Mucosa of rectum (tissue), 2 donors: ENCODE results near the gene RPH3AL.

Source experiments
- H3K27ac ChIP-seq, 2 donors: one replicate each; pipeline ENCODE4 v1.7.0; 2013; ENCODE audit warnings: inconsistent platforms in 2 of 2, low read depth in 2 of 2, low read length in 2 of 2
- H3K27me3 ChIP-seq, 2 donors: one replicate each; pipeline ENCODE4 v1.7.0; 2013; ENCODE audit warnings: low read length in 2 of 2; ENCODE audit not compliant: control insufficient read depth in 2 of 2, insufficient read depth in 2 of 2
- H3K36me3 ChIP-seq, 2 donors: one replicate each; pipeline ENCODE4 v1.7.0; 2013; ENCODE audit warnings: low read length in 2 of 2; ENCODE audit not compliant: control insufficient read depth in 2 of 2, insufficient read depth in 2 of 2
- H3K4me1 ChIP-seq, 2 donors: one replicate each; pipeline ENCODE4 v1.7.0; 2013; ENCODE audit warnings: low read length in 2 of 2, mild to moderate bottlenecking in 1 of 2; ENCODE audit not compliant: control insufficient read depth in 2 of 2, insufficient read depth in 2 of 2
- H3K4me3 ChIP-seq, 2 donors: one replicate each; pipeline ENCODE4 v1.7.0; 2013; ENCODE audit warnings: low read length in 2 of 2
- H3K9ac ChIP-seq, 2 donors: one replicate each; pipeline ENCODE4 v1.7.0; 2013; ENCODE audit warnings: low read length in 2 of 2, low read depth in 1 of 2, mild to moderate bottlenecking in 1 of 2
- H3K9me3 ChIP-seq, 2 donors: one replicate each; pipeline ENCODE4 v1.7.0; 2013; ENCODE audit warnings: low read length in 2 of 2; ENCODE audit not compliant: control insufficient read depth in 2 of 2
- donor health status: healthy.
- donor health status: Normal muscosa, but diverticular disease.

RPH3AL gene

DNA sequence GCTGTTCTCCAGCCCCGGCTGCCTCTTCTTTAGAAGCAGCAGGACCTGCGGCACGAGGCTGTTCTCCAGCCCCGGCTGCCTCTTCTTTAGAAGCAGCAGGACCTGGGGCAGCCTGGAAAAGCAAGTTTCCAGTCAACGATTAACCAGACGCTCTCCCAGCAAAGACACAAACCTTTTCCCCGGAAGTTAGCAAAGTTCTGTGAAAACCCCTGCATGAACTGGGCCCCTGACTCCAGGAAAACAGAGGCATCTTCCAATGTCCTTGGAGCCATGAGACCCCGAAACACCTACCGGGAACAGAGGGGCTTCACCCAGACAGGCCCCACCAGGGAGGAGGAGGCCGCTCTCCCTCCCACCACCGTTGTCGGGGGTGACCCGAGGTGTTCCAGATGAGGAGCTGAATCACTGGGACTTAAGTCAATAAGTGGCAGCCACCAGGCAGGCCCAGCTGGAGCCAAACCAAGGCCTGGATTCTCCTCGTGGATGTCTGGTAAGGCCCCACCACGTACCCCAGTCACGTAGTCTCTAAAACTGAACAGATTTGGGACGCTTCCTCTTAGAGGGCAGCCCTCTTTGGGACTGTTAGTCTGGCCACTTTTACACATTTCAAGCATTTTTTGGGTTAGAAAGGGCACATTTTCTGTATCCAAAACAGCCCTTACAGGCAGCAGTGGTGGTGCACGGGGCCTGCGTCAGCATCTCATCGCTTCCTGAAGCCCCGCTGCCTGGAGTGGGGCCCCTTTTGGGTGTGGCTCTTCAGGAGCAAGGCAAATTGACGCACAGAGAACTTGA, at the start of gene RPH3AL:
TSS of gene RPH3AL (minus strand) at position 387 of the 792 bp plus-strand sequence. CDS start 25,264 bp downstream, outside the sequence.
- Histone ChIP-seq H3K27ac (peak within 1 kb of the TSS; percentile 95 to 97), H3K9ac (peak within 1 kb of the TSS; percentile 73 to 84), H3K9me3 (no peaks in the 10 kb centered on the region), H3K27me3 (no peaks in the 10 kb centered on the region), H3K36me3 (no peaks in the 10 kb centered on the region), H3K4me3 (peak within 1 kb of the TSS; percentile 51 to 67), H3K4me1 (peaks cover 46 to 62% of the 10 kb centered on the region in 2 donors)

- H3K36me3 ChIP-seq = no peaks in the 10 kb centered on the region
- no peaks in the 10 kb centered on the region for H3K27me3 ChIP-seq
- no peak overlapping the region for H3K9ac ChIP-seq
- no peak overlapping the region for H3K4me3 ChIP-seq
- H3K4me1 ChIP-seq = no peaks in the 10 kb centered on the region
- no peak overlapping the region for H3K27ac ChIP-seq
- no peaks in the 10 kb centered on the region for H3K9me3 ChIP-seq
Measured at GRCh38 chr17:400257-400656, 47.6 kb upstream of the RPH3AL start.

GRCh38 chr17:396788-397187, 44.2 kb upstream of the RPH3AL start:
- Histone ChIP-seq H3K27ac (no peak overlapping the region), H3K4me1 (no peaks in the 10 kb centered on the region), H3K4me3 (no peak overlapping the region), H3K36me3 (no peaks in the 10 kb centered on the region), H3K9ac (no peak overlapping the region), H3K27me3 (no peaks in the 10 kb centered on the region), H3K9me3 (no peaks in the 10 kb centered on the region)

- Histone ChIP-seq H3K4me1 (no peaks in the 10 kb centered on the region), H3K4me3 (no peak overlapping the region), H3K9ac (no peak overlapping the region), H3K9me3 (no peaks in the 10 kb centered on the region), H3K27ac (no peak overlapping the region), H3K27me3 (no peaks in the 10 kb centered on the region), H3K36me3 (no peaks in the 10 kb centered on the region)
Measured at GRCh38 chr17:395974-396373, 43.4 kb upstream of the RPH3AL start.

GRCh38 chr17:395179-395578, 42.6 kb upstream of the RPH3AL start:
- Histone ChIP-seq H3K27ac (no peak overlapping the region), H3K36me3 (no peaks in the 10 kb centered on the region), H3K9ac (no peak overlapping the region), H3K4me1 (no peaks in the 10 kb centered on the region), H3K9me3 (no peaks in the 10 kb centered on the region), H3K27me3 (no peaks in the 10 kb centered on the region), H3K4me3 (no peak overlapping the region)

DNA sequence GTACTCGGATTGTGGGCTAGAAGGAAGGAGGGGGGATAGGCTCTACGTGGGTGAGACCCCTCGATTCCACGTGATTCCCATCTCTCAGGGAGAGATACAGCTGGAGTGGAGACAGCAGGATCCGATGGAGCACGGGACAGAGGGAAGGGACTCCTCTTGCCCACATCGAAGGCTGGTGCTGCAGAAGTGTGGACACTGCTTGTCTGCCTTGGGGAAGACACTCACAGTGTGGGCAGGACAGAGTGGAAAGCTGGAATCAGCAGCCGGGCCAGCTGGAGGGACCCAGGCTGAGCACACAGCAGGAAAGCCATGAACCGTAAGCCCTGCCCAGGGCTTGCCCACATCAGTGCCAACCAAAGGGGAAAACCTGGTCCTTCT, 42.1 kb upstream of the RPH3AL start:
- no peaks in the 10 kb centered on the region for H3K36me3 ChIP-seq
- H3K9me3 ChIP-seq = no peaks in the 10 kb centered on the region
- no peak overlapping the region for H3K27ac ChIP-seq
- no peaks in the 10 kb centered on the region for H3K4me1 ChIP-seq
- H3K4me3 ChIP-seq = no peak overlapping the region
- no peaks in the 10 kb centered on the region for H3K27me3 ChIP-seq
- H3K9ac ChIP-seq = no peak overlapping the region

GRCh38 chr17:393806-394717, 41.5 kb upstream of the RPH3AL start:
- Histone ChIP-seq H3K36me3 (no peaks in the 10 kb centered on the region), H3K4me1 (no peaks in the 10 kb centered on the region), H3K4me3 (no peak overlapping the region), H3K9me3 (no peaks in the 10 kb centered on the region), H3K27me3 (no peaks in the 10 kb centered on the region), H3K9ac (no peak overlapping the region), H3K27ac (no peak overlapping the region)

DNA sequence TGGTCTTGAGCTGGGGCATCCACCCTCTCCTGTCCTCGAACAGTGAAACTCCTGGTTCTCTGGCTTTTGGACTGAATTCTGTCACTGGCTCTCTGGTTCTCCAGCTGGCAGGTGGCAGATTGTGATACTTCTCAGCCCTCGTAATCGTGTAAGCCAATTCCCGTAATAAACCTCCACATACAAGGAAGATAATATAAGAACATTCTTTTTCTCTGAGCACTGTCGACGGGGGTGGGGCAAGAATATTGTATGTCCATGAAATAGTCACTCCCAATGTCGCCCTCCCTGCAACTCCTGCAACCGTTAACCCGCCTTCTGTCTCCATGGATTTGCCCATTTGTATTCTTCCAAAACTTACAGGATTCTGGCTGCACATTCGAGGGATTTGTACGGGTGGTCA, 39.2 kb upstream of the RPH3AL start:
- Histone ChIP-seq H3K4me1 (peaks cover 0 to under 1% of the 10 kb centered on the region in 2 donors), H3K36me3 (no peaks in the 10 kb centered on the region), H3K9ac (no peak overlapping the region), H3K27me3 (no peaks in the 10 kb centered on the region), H3K9me3 (no peaks in the 10 kb centered on the region), H3K27ac (no peak overlapping the region), H3K4me3 (no peak overlapping the region)

GRCh38 chr17:390025-390424, 37.4 kb upstream of the RPH3AL start:
- H3K4me3 ChIP-seq = no peak overlapping the region
- no peak overlapping the region for H3K27ac ChIP-seq
- H3K9ac ChIP-seq = no peak overlapping the region
- no peaks in the 10 kb centered on the region for H3K27me3 ChIP-seq
- peaks cover 6 to 8% of the 10 kb centered on the region in 2 donors for H3K4me1 ChIP-seq
- H3K9me3 ChIP-seq = no peaks in the 10 kb centered on the region
- H3K36me3 ChIP-seq = no peaks in the 10 kb centered on the region

DNA sequence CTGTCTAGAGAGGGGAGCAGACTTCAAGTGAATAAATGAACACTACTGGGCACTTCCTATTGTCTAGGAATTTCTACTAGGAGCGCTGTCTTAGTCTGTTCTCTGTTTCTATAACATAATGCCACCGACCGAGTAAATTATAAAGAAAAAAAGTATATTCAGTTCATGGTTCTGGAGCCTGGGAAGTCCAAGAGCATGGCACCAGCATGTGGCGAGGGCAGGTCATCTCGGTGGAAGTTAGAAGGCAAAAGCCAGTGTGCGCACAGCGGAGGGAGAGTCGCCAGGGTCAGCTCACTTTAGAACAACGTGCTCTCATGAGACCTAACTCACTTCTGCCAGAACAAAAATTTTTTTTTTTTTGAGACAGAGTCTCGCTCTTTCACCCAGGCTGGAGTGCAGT, 35.5 kb upstream of the RPH3AL start:
- Histone ChIP-seq H3K9me3 (no peaks in the 10 kb centered on the region), H3K4me3 (no peak overlapping the region), H3K4me1 (peaks cover 6 to 8% of the 10 kb centered on the region in 2 donors), H3K36me3 (no peaks in the 10 kb centered on the region), H3K27me3 (no peaks in the 10 kb centered on the region), H3K9ac (no peak overlapping the region), H3K27ac (no peak overlapping the region)
